ENCODE data around the gene ARFGAP1.
"Not testable (repeated sequence)": the region's sequence is repeated elsewhere in the genome, so short reads cannot be mapped to it uniquely, and the experiment has no call there.

The ARFGAP1 gene

GRCh38 chr20:63241272-63241671, 31.3 kb upstream of the ARFGAP1 start:
- DNase-seq = no peak

GRCh38 chr20:63242736-63243135, 29.9 kb upstream of the ARFGAP1 start:
- no peak for DNase-seq

- DNase-seq = no peak
Measured at GRCh38 chr20:63243604-63244247, 28.9 kb upstream of the ARFGAP1 start.

GRCh38 chr20:63244468-63244867, 28.1 kb upstream of the ARFGAP1 start:
- no peak for DNase-seq

- no peak for DNase-seq
Measured at GRCh38 chr20:63246490-63247288, 25.9 kb upstream of the ARFGAP1 start.

- DNase-seq = no peak
Measured at GRCh38 chr20:63247671-63248228, 24.9 kb upstream of the ARFGAP1 start.

- no peak for DNase-seq
Measured at GRCh38 chr20:63248835-63249591, 23.6 kb upstream of the ARFGAP1 start.

GRCh38 chr20:63249891-63250290, 22.7 kb upstream of the ARFGAP1 start:
- DNase-seq = no peak

- DNase-seq = not testable (repeated sequence)
Measured at GRCh38 chr20:63251350-63251749, 21.3 kb upstream of the ARFGAP1 start.

- DNase-seq = no peak
Measured at GRCh38 chr20:63252284-63252711, 20.3 kb upstream of the ARFGAP1 start.

GRCh38 chr20:63253065-63253437, 19.6 kb upstream of the ARFGAP1 start:
- no peak for DNase-seq

- no peak for DNase-seq
Measured at GRCh38 chr20:63253438-63254231, 19.0 kb upstream of the ARFGAP1 start.

- no peak for DNase-seq
Measured at GRCh38 chr20:63254232-63254605, 18.4 kb upstream of the ARFGAP1 start, which contains the start of gene NKAIN4. Gene NKAIN4, minus strand, starts transcription at chr20:63254463. Its CDS starts 13 bp downstream, at chr20:63254450.

- no peak for DNase-seq
Measured at GRCh38 chr20:63254606-63255384, 17.8 kb upstream of the ARFGAP1 start.

- no peak for DNase-seq
Measured at GRCh38 chr20:63255931-63256704, 16.5 kb upstream of the ARFGAP1 start.

GRCh38 chr20:63256954-63257353, 15.7 kb upstream of the ARFGAP1 start:
- DNase-seq = no peak

GRCh38 chr20:63257629-63258028, 15.0 kb upstream of the ARFGAP1 start:
- DNase-seq = no peak

- DNase-seq = no peak
Measured at GRCh38 chr20:63258781-63259180, 13.8 kb upstream of the ARFGAP1 start.

- DNase-seq = no peak
Measured at GRCh38 chr20:63259734-63260460, 12.7 kb upstream of the ARFGAP1 start.

- no peak for DNase-seq
Measured at GRCh38 chr20:63260521-63260920, 12.1 kb upstream of the ARFGAP1 start.

All from CD4-positive, alpha-beta T cell treated with Interleukin-1 beta for 1 hour (primary cell).